GOT3 (cell line): ENCODE measurements around the gene LMX1B.
"Not testable (repeated sequence)": the region's sequence is repeated elsewhere in the genome, so short reads cannot be mapped to it uniquely, and the experiment has no call there.

Source experiments
- DNase-seq: peaks from one replicate; lab custom pipeline; 2025; ENCODE audit warnings: mixed read lengths; lab: John Stamatoyannopoulos, UW

The LMX1B gene

GRCh38 chr9:126633881-126634558 lies 20.3 kb downstream of the LMX1B start:
- no peak for DNase-seq

DNA sequence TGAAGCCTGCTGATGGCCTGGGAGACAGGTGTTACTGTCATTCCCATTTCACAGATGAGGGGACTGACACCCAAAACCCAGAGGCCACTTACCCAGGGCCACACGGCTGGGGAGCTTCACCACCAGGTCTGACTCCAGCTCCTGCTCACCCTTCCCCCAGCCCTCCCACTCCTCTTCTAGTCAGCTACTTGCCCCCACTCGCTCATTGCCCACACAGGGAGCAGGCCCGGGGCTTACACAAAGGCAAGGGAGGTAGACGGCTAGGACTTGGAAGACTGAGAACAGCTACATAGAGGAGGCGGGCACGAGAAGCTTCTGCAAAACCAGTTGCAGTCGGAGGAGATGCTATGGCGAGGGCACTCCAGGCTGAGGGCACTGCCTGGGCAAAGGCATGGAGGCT lies 21.3 kb downstream of the LMX1B start:
- no peak for DNase-seq

DNA sequence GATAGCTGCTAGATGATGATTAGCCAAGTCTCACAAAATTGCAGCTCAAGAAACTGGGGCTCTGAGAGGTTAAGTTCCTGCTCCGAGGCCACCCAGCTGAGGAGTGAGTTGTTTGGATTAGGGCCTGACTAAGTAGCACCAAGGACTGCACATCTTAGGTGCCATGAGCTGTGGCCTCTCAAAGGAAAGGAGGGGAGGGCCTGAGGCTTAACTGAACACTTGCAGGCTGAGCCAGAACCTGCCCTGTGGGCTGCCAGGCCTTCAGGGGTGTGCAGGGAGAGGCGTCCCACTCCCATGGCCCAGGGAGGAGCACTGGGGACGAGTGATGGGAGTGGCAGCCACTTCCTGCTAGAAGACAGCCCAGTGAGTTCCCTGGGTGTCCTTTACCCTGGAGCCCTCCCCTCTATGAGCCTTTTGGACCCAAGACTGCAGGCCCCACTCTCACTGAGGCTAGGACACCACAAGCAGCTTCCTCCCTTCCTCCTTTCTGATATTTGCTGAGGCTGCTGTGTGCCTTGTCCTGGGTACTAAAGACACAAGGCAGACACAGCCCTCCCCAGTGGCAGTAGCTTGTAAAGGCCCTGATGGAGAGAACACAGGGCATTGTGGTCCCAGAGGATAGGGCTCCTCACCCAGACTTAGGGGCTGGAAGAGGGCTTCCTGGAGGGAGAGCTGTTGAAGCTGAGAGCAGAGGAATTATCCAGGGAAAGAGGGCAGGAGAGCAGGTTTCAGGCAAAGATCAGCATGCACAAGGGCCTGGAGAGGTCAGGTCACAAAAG lies 22.1 kb downstream of the LMX1B start:
- no peak for DNase-seq

DNA sequence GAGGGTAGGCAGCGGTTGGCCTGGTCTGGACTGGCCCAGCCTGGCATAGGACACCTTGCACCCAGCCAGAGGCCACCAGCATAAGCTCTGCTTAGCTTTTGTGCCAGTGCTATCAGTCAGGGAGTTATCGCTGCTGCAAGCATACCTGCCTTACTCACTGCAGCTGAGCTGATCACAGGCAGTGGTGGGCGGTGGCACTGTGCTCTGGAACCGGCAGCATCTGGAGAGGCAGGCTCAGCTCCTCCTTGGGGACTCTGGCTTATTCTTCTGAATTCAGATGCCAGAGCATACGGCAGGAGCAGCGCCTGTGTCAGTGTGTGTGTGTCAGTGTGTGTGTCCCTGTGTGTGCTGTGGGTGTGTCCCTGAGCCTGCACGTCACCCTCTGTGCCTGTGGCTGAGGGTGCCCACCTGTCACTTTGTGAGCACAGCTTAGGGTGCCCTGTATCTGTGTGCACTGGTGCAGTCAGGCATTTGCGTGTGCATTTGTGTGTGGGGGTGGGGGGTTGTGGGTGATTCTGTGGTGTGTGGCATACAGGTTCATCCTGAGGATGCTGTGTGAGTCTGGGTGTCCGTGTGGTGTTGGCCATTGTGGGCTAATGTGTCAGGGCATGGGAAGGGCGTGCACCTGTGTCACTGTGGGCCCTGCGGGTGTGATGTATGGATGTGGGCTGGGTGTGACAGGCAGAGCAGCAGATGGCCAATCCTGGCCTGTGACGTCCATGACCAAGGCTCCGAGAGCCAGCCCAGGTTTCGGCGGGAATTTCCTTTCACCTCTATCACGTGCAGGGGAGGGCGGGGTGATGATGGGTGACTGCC lies 23.5 kb downstream of the LMX1B start:
- DNase-seq: no peak

DNA sequence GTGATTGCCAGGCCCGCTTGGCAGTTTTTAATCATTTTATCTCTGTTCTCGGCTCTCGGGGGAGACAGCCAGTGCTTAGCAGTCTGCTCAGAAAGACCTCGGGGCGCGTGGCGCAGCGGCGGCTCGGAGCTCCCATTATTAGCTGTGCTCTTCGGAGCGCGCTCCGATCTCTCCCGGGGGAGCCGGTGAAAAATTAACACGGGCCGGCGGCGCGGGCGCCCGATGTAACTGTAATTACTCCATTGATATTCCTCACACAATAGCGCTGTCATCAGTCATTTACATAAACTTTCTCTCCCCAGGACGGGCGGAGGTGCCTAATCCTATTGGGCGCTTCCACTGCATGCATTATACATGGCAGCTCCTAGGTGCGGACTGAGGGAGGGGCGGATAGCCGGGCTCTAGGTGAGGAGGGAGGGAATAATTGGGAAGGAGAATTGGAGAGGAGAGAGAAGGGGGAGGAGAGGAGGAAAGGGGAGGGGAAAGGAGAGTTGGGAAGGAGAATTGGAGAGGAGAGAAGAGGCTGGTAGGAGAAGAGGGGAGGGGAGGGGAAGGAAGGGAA lies 24.9 kb downstream of the LMX1B start:
- no peak for DNase-seq

DNA sequence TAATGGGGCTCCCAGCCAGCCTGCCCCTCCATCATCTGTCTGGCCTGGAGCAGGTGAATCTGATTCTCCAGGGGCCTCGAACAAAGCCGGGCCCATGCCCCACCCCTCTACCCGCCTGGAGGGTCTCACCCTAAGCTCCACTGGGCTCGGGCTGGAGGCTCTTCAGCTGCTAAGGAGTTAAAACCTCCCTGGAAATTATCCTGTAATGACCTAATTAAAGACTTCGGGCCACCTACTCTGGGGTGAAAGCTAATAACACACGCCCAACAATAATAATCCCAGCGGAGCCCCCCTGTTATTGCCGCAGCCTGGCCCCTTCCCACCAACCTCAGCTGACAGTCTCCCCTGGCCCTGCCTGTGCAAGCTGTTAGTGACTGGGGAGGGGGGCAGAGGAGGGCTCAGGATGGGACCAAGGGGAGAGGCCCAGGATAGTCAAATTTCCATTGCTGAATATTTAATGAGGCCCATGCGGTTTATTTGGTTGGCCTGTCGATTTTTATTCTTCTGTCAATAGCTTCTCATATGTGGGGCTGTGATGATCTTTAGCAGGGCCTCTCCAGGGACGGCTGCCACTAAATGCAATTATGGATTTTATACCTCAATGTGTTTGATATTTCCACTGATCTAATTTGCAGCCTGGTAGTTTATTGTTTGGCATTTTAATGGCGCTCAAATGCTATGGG lies 25.7 kb downstream of the LMX1B start:
- no peak for DNase-seq

DNA sequence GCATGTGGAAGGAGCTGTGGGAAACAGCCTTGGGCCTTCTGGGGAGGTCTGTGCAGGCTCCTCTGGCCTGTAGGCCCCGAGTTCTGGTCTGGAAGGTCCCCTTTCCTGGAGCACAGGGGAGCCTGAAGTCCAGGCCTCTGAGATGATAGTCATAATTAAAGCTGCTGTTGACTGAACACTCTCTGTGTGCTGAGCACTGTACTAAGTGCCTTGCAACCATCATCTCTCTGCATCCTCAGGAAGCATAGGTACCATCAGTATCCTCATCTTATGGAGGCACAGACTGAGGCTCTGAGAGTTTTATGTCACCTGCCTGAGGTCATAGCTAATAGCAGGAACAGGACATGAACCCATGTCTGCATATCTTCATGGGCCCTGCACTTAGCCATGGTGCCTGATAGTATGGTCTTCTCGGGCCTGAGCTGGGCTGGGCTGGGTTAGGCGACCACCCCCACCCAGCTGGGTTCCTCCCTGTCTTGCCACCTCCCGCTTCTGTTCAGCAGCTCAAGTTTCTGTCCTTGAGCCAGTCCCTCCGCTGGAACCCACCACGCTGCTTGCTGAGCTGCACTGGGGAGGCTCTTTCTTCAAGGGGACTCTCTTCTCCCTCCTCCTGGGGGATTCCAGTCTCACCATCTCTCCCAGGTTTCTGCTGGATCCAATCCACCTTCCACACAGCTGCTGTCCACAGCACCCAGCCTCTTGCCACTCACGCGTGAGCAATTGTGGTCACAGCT lies 27.6 kb downstream of the LMX1B start:
- no peak for DNase-seq

- no peak for DNase-seq
Measured at GRCh38 chr9:126642010-126642744, 28.4 kb downstream of the LMX1B start.

DNA sequence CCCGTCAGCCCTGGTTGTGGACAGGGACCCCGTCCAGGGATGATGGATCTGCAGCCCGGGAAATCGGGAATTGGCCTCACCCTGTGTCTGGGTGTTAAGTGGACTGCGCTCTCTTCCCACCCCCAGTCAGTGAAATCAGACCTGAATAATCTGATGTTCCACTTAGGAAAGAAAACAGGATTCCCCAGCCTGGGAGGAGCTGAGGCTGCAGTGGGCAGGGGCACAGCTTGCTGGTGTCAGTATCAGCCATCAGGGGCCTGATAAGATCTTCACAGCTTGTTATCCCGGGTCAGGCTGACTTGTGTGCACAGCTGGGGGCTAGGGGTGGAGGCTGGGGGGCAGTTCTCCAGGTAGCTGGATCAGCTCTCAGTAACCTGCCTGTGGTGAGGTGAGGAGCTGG lies 29.1 kb downstream of the LMX1B start:
- no peak for DNase-seq

- DNase-seq: no peak
Measured at GRCh38 chr9:126643945-126644527, 30.3 kb downstream of the LMX1B start.

DNA sequence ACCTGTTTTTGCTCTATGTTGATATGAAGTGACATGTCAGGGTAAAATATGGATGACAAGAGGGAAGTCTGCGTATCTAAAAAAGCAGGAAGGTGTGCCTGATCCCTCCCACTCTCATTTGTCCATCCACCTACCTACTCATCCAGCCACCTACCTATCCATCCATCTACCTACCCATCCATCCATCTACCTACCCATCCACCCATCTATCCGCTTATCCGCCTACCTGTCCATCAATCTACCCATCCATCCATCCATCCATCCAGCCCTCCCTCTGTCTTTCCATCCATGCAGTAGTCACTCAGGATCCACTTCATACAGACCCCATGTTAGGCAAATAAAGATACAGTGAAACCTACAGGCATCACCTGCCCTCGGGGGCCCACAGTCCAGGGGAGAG lies 32.4 kb downstream of the LMX1B start:
- no peak for DNase-seq

DNA sequence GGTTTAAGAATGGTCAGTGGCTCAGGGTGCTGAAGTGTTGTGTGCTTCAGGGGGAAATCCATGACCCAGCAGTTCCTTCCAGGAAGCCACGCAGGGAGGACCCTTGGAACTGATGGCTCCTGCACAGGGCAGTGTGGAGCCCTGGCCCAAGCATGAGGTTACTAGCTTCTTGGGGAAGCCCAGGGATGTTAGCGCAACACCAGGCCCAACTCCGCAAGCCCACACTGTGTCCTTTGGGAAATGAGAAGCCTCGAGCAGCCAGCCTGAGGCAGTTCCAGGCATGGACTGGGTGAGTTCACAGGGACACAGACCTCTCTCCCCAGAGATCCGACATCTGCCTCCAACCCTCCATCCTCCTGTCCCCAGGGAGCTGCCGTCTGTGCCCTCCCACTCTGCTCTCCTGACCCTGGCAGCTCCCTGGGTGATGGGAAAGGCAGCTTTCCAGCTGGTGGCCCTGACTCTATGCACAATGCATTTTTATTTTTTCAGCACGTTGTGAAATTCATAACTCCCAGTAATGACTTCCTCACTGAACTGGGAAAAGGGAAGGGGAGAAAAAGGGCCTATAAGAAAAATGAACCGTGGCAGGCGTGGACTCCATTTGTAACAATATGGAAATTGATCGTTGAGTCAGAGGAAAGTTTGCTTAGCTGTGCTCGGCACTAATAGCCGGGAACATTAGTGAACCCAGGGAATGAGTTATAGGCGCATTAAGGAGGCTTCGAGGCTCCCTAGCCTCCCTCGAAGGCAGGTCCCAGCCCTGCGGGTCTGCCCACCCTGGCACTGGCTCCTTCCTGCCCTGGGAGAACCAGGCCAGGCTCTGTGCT lies 34.1 kb downstream of the LMX1B start:
- no peak for DNase-seq

GRCh38 chr9:126649477-126649876 lies 35.7 kb downstream of the LMX1B start:
- DNase-seq: no peak

DNA sequence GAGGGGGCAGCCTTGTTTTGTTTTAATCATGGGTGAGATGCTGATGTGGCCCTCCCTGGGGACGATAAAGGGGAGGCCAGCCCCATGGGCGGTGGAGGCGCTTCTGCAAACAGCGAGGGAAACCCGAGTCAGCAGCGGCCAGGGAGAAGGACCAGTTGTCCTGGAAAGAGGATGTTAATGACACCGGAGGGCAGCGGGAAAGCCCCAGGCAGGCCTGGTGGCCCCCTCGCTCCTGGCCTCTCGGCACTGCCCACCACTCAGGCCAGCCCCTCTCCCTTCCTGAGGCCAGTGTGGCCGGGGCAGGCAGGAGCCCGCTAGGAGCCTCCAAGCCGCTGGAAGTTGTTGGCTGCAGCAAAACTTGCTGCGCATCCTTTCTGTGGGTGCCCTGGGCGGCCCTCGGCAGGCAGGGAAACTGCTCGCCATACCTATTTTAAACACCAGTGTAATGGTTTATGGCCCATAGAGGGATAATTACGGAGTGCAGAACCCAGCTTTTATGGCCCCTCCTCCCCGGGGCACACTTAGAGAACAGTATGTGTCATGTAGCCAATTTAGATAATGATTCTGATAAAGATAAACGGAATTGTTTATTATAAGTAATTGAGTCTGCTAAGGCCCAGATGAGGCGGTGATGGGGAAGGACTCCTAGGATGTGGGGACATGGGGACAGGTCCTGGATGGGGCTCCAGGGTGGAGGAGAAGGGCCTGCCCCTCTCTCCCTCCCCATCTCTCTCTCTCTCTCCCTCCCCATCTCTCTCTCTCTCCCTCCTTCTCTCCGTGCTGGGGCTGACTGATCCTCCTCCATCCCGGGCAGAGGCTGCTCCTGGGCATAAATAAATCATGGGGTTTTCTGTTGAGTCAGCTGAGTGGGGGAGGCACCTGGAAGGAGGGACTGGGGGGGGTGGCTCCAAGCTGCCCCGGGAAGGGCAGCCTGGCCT lies 36.9 kb downstream of the LMX1B start:
- no peak for DNase-seq

DNA sequence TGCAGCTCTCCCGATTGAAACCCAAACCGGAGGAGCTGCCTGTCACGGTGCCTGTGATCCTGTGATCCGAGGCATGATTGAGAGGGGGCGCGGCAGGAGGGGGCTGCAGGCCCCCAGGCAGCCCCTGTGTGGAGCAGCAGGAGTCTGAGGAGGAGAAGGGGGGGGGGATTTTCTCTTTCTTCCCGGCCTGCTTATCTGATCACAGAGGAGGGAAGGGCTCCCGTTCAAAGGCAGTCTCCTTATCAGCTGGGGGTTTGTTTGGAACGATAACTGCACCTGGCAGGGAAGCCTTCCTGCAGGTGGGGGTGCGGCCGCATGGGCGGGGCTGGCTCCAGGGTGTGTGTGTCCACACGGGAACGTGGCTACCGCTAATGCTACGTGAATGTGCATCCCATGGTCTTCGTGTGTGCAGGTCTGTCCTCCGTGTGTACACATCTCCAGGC lies 38.4 kb downstream of the LMX1B start:
- DNase-seq: no peak

DNA sequence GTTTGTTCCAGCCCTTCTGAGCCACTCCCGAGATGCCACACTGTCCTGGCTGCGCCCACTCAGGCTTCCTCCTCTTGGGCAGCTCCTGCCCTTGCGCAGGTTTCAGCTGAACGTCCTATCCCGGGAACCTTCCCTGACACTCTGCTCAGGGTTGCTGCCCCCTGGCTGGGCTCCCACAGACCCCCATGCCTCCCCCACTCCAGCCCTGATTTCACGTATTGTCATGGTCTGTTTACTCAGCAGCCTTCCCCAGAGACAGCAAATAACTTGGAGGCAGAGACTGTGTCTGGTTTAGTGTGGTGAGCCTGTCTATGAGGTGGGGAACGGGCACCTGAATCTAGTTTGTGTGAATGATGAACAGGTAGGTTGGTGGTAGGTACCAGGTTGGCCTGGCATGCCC lies 40.4 kb downstream of the LMX1B start:
- no peak for DNase-seq

GRCh38 chr9:126656214-126656613 lies 42.5 kb downstream of the LMX1B start:
- DNase-seq: not testable (repeated sequence)
